Tibial nerve (tissue), 4 donors: ENCODE measurements around the gene PEX13.

Experiments used
- CTCF ChIP-seq, 5 experiments: fragments of 200-600 bp in 3 of 5; fragments of 450-650 bp in 2 of 5; sonication (generic) in 3 of 5; IDR thresholded peaks; one replicate each; pipeline ENCODE4 v1.5.1; 2016 to 2019; ENCODE audit warnings: antibody characterized with exemption in 5 of 5, mild to moderate bottlenecking in 3 of 5, moderate library complexity in 2 of 5
- EP300 ChIP-seq, 2 donors: sonication (generic); formaldehyde crosslinking; IDR thresholded peaks; one replicate each; pipeline ENCODE4 v1.6.1; 2017; ENCODE audit warnings: antibody characterized with exemption in 2 of 2, mild to moderate bottlenecking in 1 of 2
- POLR2A ChIP-seq, 2 donors: fragments of 450-650 bp; IDR thresholded peaks; one replicate each; pipeline ENCODE4 v1.6.1; 2017; ENCODE audit warnings: antibody characterized with exemption in 2 of 2, mild to moderate bottlenecking in 2 of 2, moderate library complexity in 2 of 2

DNA sequence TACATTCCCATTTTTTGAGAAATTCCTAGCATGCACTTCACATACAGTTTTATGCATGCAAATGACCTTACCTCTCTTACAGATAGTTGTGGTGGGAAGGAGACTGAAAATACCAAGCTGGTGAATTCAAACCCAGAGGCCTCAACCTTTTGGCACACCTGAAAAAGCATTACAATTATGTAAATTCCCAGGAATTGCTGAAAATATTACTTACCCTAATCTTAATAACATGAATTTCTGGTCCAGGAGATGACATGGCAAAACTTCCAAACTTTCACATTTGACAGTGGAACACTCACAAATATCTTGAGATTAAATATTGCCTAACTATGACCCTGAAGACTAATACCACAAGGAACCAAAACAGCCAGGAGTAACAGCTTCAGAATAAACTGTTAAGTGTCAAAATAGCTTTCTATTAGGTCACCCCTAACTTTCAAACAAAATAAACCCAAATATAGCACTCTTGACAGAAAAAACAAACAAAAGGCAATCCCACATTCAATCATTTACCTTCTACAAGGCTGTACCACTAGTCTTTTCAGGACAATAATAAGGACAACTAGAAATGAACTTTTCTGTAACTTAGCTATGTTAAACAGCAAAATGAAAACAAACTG lies 10.9 kb upstream of the PEX13 start:
- TF ChIP-seq CTCF (IDR thresholded peaks at IDR 0.05), result no peak
- no peak for TF ChIP-seq POLR2A (IDR thresholded peaks at IDR 0.05)
- no peak for TF ChIP-seq EP300 (IDR thresholded peaks at IDR 0.05)
